ENCODE measurements around the gene IGSF5. TPM values are rescaled to one million over a fixed set of nuclear protein-coding genes. Genes with fewer than 3 reads are reported as not detected.

Gene IGSF5
- total and polyA plus RNA-seq, 10 of the 15 experiments (the other 5 are each of a cell fraction or from before 2014, with no cell fraction given): not detected

DNA sequence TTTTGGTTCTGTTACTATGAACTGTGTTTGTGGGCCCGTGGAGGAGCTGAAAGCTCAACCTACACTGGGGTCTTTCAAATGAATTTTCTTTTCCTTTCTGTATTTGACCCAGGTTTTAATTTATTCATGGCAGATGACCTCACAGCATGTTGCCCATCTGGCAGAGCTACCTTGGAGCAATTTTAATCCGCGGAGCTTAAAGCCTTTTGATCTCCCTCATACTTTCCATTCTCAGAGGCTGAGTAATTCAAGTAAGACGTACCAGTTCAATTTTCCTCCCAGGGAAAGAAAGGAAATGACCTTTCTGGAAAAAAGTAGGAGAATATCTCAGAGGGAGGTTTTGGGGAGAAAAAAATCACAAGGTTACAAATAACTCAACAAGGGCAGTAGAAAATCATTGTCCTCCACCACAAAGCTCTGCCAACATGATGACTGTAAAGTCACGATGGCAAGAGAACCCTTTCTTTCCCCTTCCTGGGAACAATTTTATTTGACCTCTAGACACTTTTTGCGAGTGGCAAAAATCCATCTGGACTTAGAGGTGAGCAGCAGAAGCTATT lies 100.7 kb downstream of the IGSF5 start (continued):
- no peak for TF ChIP-seq CHD4 (IDR thresholded peaks at IDR 0.05)

DNA sequence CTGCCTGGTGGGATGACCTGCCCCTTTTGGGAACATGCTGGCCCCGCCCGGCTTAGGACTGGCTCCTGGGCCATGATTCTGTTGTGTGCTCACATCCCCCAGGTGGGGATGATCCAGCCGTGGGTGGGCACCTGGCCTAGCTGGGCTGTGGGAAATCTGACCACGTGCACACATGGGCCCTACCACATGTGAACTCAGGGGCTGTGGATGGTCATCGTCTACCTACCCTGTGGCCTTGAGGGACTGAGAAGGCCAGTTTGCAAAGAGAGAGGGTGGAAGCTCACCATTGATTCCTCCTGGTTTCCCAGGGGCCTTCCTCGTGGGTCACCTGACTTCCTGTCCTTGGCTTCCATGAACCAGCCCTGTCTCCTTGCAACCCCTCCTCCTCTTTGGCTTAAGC lies 102.9 kb downstream of the IGSF5 start:
- Histone ChIP-seq H2AFZ (ENCODE audit: control insufficient read depth, low read depth, low read length) (no peak overlapping the region), H3K79me2 (ENCODE audit: control insufficient read depth, insufficient read depth, low read length) (no peaks in the 10 kb centered on the region), H3K9ac (ENCODE audit: control insufficient read depth, insufficient read depth, low read length) (no peak overlapping the region), H4K20me1 (ENCODE audit: control insufficient read depth, insufficient read depth) (no peaks in the 10 kb centered on the region), H3K27me3 (replicated peaks in 1 of 2; ENCODE audit: control insufficient read depth in 2 of 2, insufficient read depth in 2 of 2, low read length in 1 of 2) (no peaks in the 10 kb centered on the region), H3K9me3 (replicated peaks; ENCODE audit: control insufficient read depth, insufficient read depth, low read length) (no peaks in the 10 kb centered on the region; the same call in 2 of the 3 replicates), H3K4me1 (ENCODE audit: control insufficient read depth, insufficient read depth, low read length) (no peaks in the 10 kb centered on the region), H3K36me3 (ENCODE audit: control insufficient read depth in 2 of 2, insufficient read depth in 2 of 2, low read length in 1 of 2) (no peaks in the 10 kb centered on the region), H3K27ac (ENCODE audit: control insufficient read depth, insufficient read depth) (no peak overlapping the region), H3K4me2 (ENCODE audit: control insufficient read depth, insufficient read depth) (no peak overlapping the region), H3K4me3 (no peak overlapping the region)
- DNase-seq (ENCODE audit: low read depth, low spot score) (no peak), FAIRE-seq (no peak), ATAC-seq (no peak)
- intact Hi-C loops (cut with micrococcal nuclease; ENCODE audit: unreplicated experiment) (no loop called here), in situ Hi-C loops (cut with MboI) (no loop called here)
- POLR2A ChIA-PET: no interaction called here
- WGBS (ENCODE audit: insufficient coverage, insufficient replicate concordance, low lambda C conversion rate, missing lambda C conversion rate): 9% methylated on average over 6 of the region's 6 CpGs
- BruUV-seq (replicated peaks): no TSS peak
- SMC1A ChIA-PET (ENCODE audit: uncharacterized antibody, unreplicated experiment): no interaction called here
- RAD21 ChIA-PET (ENCODE audit: unreplicated experiment): no interaction called here
- CTCF ChIA-PET: no interaction called here
- TF ChIP-seq, protein P1, sequence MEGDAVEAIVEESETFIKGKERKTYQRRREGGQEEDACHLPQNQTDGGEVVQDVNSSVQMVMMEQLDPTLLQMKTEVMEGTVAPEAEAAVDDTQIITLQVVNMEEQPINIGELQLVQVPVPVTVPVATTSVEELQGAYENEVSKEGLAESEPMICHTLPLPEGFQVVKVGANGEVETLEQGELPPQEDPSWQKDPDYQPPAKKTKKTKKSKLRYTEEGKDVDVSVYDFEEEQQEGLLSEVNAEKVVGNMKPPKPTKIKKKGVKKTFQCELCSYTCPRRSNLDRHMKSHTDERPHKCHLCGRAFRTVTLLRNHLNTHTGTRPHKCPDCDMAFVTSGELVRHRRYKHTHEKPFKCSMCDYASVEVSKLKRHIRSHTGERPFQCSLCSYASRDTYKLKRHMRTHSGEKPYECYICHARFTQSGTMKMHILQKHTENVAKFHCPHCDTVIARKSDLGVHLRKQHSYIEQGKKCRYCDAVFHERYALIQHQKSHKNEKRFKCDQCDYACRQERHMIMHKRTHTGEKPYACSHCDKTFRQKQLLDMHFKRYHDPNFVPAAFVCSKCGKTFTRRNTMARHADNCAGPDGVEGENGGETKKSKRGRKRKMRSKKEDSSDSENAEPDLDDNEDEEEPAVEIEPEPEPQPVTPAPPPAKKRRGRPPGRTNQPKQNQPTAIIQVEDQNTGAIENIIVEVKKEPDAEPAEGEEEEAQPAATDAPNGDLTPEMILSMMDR (IDR thresholded peaks at IDR 0.05 in 2 of 3, conservative IDR thresholded peaks at IDR 0.05 in 1 of 3; ENCODE audit: control insufficient read depth in 2 of 3, extremely low read depth in 1 of 3, insufficient read depth in 1 of 3, low read depth in 3 of 3, low read length in 3 of 3): no peak
- TF ChIP-seq, protein P2, sequence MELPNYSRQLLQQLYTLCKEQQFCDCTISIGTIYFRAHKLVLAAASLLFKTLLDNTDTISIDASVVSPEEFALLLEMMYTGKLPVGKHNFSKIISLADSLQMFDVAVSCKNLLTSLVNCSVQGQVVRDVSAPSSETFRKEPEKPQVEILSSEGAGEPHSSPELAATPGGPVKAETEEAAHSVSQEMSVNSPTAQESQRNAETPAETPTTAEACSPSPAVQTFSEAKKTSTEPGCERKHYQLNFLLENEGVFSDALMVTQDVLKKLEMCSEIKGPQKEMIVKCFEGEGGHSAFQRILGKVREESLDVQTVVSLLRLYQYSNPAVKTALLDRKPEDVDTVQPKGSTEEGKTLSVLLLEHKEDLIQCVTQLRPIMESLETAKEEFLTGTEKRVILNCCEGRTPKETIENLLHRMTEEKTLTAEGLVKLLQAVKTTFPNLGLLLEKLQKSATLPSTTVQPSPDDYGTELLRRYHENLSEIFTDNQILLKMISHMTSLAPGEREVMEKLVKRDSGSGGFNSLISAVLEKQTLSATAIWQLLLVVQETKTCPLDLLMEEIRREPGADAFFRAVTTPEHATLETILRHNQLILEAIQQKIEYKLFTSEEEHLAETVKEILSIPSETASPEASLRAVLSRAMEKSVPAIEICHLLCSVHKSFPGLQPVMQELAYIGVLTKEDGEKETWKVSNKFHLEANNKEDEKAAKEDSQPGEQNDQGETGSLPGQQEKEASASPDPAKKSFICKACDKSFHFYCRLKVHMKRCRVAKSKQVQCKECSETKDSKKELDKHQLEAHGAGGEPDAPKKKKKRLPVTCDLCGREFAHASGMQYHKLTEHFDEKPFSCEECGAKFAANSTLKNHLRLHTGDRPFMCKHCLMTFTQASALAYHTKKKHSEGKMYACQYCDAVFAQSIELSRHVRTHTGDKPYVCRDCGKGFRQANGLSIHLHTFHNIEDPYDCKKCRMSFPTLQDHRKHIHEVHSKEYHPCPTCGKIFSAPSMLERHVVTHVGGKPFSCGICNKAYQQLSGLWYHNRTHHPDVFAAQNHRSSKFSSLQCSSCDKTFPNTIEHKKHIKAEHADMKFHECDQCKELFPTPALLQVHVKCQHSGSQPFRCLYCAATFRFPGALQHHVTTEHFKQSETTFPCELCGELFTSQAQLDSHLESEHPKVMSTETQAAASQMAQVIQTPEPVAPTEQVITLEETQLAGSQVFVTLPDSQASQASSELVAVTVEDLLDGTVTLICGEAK (IDR thresholded peaks at IDR 0.05; ENCODE audit: borderline replicate concordance): no peak
- TF ChIP-seq SREBF1 (IDR thresholded peaks at IDR 0.05; ENCODE audit: low read length) (no peak), MTA2 (IDR thresholded peaks at IDR 0.05; ENCODE audit: low read depth) (no peak), IKZF2 (IDR thresholded peaks at IDR 0.05) (no peak)
- TF ChIP-seq, protein P3, sequence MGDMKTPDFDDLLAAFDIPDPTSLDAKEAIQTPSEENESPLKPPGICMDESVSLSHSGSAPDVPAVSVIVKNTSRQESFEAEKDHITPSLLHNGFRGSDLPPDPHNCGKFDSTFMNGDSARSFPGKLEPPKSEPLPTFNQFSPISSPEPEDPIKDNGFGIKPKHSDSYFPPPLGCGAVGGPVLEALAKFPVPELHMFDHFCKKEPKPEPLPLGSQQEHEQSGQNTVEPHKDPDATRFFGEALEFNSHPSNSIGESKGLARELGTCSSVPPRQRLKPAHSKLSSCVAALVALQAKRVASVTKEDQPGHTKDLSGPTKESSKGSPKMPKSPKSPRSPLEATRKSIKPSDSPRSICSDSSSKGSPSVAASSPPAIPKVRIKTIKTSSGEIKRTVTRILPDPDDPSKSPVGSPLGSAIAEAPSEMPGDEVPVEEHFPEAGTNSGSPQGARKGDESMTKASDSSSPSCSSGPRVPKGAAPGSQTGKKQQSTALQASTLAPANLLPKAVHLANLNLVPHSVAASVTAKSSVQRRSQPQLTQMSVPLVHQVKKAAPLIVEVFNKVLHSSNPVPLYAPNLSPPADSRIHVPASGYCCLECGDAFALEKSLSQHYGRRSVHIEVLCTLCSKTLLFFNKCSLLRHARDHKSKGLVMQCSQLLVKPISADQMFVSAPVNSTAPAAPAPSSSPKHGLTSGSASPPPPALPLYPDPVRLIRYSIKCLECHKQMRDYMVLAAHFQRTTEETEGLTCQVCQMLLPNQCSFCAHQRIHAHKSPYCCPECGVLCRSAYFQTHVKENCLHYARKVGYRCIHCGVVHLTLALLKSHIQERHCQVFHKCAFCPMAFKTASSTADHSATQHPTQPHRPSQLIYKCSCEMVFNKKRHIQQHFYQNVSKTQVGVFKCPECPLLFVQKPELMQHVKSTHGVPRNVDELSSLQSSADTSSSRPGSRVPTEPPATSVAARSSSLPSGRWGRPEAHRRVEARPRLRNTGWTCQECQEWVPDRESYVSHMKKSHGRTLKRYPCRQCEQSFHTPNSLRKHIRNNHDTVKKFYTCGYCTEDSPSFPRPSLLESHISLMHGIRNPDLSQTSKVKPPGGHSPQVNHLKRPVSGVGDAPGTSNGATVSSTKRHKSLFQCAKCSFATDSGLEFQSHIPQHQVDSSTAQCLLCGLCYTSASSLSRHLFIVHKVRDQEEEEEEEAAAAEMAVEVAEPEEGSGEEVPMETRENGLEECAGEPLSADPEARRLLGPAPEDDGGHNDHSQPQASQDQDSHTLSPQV (IDR thresholded peaks at IDR 0.05): no peak
- TF ChIP-seq, protein P4, sequence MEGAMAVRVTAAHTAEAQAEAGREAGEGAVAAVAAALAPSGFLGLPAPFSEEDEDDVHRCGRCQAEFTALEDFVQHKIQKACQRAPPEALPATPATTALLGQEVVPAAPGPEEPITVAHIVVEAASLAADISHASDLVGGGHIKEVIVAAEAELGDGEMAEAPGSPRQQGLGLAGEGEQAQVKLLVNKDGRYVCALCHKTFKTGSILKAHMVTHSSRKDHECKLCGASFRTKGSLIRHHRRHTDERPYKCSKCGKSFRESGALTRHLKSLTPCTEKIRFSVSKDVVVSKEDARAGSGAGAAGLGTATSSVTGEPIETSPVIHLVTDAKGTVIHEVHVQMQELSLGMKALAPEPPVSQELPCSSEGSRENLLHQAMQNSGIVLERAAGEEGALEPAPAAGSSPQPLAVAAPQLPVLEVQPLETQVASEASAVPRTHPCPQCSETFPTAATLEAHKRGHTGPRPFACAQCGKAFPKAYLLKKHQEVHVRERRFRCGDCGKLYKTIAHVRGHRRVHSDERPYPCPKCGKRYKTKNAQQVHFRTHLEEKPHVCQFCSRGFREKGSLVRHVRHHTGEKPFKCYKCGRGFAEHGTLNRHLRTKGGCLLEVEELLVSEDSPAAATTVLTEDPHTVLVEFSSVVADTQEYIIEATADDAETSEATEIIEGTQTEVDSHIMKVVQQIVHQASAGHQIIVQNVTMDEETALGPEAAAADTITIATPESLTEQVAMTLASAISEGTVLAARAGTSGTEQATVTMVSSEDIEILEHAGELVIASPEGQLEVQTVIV (IDR thresholded peaks at IDR 0.05; ENCODE audit: borderline replicate concordance, partially characterized antibody): no peak
- TF ChIP-seq, protein P5, sequence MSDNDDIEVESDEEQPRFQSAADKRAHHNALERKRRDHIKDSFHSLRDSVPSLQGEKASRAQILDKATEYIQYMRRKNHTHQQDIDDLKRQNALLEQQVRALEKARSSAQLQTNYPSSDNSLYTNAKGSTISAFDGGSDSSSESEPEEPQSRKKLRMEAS (IDR thresholded peaks at IDR 0.05; ENCODE audit: low read depth, low read length): no peak

Data from GM12878 (cell line).